ENCODE measurements around the gene NECAP2.

The NECAP2 gene

DNA sequence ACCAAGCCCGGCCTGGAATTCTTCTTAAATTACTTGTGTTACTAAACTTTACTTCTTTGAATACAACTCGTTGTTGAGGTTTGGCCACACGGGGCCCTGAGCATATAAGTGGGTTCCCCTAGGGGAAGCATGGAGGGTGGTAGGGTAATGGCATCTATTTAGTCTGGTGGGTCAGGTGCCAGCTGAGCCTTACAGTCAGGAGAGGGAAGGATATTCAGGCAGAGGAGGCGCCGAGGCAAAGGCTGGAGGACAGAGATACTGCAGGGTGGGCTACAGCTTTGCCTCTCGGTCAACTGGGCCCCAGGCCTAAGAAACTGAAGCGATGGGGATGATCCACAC, 424 bp upstream of the NECAP2 start:
- no peak for DNase-seq (ENCODE audit: low read depth)
- TF ChIP-seq, protein P1, sequence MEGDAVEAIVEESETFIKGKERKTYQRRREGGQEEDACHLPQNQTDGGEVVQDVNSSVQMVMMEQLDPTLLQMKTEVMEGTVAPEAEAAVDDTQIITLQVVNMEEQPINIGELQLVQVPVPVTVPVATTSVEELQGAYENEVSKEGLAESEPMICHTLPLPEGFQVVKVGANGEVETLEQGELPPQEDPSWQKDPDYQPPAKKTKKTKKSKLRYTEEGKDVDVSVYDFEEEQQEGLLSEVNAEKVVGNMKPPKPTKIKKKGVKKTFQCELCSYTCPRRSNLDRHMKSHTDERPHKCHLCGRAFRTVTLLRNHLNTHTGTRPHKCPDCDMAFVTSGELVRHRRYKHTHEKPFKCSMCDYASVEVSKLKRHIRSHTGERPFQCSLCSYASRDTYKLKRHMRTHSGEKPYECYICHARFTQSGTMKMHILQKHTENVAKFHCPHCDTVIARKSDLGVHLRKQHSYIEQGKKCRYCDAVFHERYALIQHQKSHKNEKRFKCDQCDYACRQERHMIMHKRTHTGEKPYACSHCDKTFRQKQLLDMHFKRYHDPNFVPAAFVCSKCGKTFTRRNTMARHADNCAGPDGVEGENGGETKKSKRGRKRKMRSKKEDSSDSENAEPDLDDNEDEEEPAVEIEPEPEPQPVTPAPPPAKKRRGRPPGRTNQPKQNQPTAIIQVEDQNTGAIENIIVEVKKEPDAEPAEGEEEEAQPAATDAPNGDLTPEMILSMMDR (IDR thresholded peaks at IDR 0.05; ENCODE audit: low read depth, low read length, missing control alignments), result no peak
- H3K4me3 ChIP-seq (ENCODE audit: low read depth, low read length), result peak overlapping the region; percentile 99

DNA sequence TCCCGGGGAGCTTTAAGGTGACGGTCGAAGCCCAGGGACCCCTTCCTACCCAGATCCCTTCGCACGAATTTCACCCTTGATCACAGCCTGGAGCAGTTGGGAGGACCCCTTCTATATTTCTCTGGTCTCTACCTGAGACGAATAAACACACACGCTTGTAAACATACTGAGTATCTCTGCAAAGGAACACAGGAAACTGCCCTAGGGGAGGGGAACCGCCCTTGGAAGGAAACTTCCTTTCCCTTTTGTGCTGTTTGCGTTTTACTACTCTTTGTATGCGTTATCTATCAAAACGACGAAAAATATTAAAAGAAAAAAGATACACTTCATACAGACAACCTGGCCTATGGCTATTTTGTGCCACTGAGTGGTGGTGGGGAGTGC, 750 bp downstream of the NECAP2 start:
- TF ChIP-seq, protein P1 (IDR thresholded peaks at IDR 0.05; ENCODE audit: low read depth, low read length, missing control alignments), result no peak
- DNase-seq (ENCODE audit: low read depth), result no peak
- peak overlapping the region; percentile 99 for H3K4me3 ChIP-seq (ENCODE audit: low read depth, low read length)

DNA sequence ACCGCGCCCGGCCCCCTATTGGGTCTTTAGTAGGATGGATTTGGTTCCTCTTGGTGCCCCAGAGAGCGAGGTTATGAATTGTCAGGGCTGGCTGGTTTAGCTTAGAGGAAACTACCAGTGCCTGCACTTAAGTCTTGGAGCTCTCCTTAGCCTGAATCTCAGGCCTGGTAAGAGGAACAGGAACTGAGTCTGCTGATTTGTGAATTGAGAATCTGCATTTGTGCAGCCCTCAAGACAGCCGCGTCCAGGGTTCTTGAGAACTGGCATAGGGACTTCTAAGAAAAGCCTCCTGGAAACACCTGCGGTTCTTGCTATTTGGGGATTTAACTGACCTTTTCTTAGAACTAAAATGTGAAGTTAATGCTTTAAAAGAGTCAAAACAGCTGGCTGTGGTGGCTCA, 1.7 kb downstream of the NECAP2 start:
- TF ChIP-seq, protein P1 (IDR thresholded peaks at IDR 0.05; ENCODE audit: low read depth, low read length, missing control alignments), result no peak
- no peak for DNase-seq (ENCODE audit: low read depth)
- peak overlapping the region; percentile 99; the same call in 1 of the 2 replicates for H3K4me3 ChIP-seq (ENCODE audit: low read depth, low read length)

DNA sequence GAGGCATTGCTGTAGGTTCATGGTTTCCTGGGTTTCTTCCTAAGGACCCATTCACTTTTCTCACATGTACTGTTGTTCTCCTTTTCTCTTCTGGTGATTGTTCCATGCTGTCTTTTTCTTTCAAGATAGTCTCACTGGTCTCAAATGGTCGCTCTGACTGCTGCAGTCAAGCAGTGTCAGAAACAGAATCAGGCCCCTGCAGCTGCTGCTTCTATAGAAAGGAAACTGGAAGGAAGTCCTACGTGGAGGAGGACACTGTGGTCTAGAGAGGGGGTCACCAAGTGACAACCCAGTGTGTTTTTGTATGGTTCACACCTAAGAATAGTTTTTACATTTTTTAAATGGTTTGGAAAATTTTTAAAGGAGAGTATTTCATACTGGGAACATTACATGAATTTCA, 2.4 kb downstream of the NECAP2 start:
- TF ChIP-seq, protein P1 (IDR thresholded peaks at IDR 0.05; ENCODE audit: low read depth, low read length, missing control alignments), result no peak
- peak overlapping the region; percentile 99; the same call in 1 of the 2 replicates for H3K4me3 ChIP-seq (ENCODE audit: low read depth, low read length)
- no peak for DNase-seq (ENCODE audit: low read depth)

DNA sequence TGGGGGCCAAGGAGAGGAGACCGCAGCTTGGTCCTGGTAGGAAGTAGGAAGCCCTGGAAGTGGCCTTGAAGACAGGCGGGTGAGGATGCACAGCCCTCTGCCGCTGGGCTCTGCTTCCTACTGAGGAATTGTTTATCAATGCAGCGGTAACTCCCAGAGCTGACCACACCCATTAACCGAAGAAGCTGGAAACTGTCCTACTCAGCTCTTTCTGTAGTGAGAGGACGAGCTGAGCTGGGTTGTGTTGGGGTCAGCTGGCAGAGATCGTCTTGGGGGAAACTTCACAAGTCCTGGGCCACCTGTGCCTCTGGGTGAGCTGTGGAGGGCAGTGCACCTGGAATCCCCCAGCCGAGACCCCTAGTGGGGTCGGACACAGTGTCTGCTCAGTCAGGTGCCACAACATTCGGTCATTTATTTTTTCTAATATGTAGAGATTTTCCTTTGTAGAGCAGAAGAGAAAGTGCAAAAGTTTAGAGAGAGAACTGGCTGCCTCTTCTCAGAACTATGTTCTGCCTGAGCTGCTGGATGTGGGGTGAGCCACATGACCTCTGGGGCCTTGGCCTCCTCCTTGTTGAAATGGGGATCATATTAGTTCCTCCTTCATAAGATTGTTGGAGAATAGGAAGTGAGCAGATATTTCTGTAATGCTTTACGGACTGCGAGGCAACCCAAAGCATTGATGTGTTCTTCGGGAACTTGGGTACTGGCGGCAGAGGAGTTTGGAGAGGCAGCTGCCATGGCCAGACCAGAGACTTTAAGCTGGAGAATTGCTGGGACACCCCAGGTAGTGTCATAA, 3.6 kb downstream of the NECAP2 start:
- DNase-seq (ENCODE audit: low read depth), result no peak
- H3K4me3 ChIP-seq (ENCODE audit: low read depth, low read length), result no peak overlapping the region
- TF ChIP-seq, protein P1 (IDR thresholded peaks at IDR 0.05; ENCODE audit: low read depth, low read length, missing control alignments), result no peak

DNA sequence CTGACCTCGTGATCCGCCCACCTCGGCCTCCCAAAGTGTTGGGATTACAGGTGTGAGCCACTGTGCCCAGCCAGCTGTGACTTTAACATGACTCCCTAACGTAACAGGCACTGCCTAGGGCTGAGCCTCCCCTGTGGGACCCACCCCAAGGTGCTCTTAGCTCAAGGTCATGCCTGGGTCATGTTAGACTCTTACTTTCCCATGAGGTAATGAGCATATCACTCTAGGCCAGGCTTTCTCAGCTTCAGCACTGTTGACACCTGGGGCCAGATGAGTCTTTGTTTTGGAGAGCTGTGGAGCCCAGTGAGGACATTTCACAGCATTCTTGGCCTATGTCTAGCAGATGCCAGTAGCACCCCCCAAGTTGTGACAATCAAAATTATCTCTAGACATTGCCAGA, 4.5 kb downstream of the NECAP2 start:
- no peak overlapping the region for H3K4me3 ChIP-seq (ENCODE audit: low read depth, low read length)
- TF ChIP-seq, protein P1 (IDR thresholded peaks at IDR 0.05; ENCODE audit: low read depth, low read length, missing control alignments), result no peak
- DNase-seq (ENCODE audit: low read depth), result no peak

DNA sequence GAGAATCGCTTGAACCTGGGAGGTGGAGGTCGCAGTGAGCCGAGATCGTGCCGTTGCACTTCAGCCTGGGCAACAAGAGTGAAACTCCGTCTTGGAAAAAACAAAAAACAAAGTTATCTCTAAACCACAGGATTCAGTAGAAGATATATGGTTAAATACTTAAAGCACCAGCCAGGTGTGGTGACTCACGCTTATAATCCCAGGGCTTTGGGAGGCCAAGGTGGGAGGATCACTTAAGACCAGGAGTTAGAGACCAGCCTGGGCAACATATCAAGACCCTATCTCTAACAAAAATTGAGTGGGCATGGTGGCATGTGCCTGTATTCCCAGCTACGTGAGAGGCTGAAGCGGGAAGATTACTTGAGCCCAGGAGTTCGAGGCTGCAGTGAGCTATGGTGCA, 5.6 kb downstream of the NECAP2 start:
- DNase-seq (ENCODE audit: low read depth), result no peak
- H3K4me3 ChIP-seq (ENCODE audit: low read depth, low read length), result no peak overlapping the region
- TF ChIP-seq, protein P1 (IDR thresholded peaks at IDR 0.05; ENCODE audit: low read depth, low read length, missing control alignments), result no peak
